Hepatocyte (in vitro differentiated cells): ENCODE measurements around the gene PCSK4. TPM values are rescaled to one million over a fixed set of nuclear protein-coding genes. Genes with fewer than 3 reads are reported as not detected.

Experiments
- DNase-seq: peaks from one replicate; pipeline ENCODE4 v3.0.0-alpha.2; 2016; ENCODE audit warnings: low spot score
- H2AFZ ChIP-seq: fragments of 200-600 bp; sonication (generic); 2 replicates; pipeline ENCODE4 v1.6.0; 2016; ENCODE audit warnings: antibody characterized with exemption, mild to moderate bottlenecking
- H3K27ac ChIP-seq: fragments of 200-600 bp; sonication (generic); 2 replicates; pipeline ENCODE4 v1.5.1; 2016; ENCODE audit warnings: mild to moderate bottlenecking
- H3K27me3 ChIP-seq: fragments of 200-600 bp; sonication (generic); 2 replicates; pipeline ENCODE4 v1.6.1; 2016
- H3K36me3 ChIP-seq: fragments of 200-600 bp; sonication (generic); replicated peaks from 2 replicates; pipeline ENCODE4 v1.5.1; 2016; ENCODE audit warnings: low read depth; ENCODE audit not compliant: insufficient read depth
- H3K4me1 ChIP-seq: fragments of 200-600 bp; sonication (generic); 2 replicates; pipeline ENCODE4 v1.5.1; 2016; ENCODE audit warnings: mild to moderate bottlenecking, moderate library complexity; ENCODE audit not compliant: insufficient read depth
- H3K4me2 ChIP-seq: fragments of 200-600 bp; sonication (generic); 2 replicates; pipeline ENCODE4 v1.6.0; 2016
- H3K4me3 ChIP-seq: fragments of 200-600 bp; sonication (generic); 2 replicates; pipeline ENCODE4 v1.5.1; 2016; ENCODE audit warnings: mild to moderate bottlenecking
- H3K79me2 ChIP-seq: fragments of 200-600 bp; sonication (generic); 2 replicates; pipeline ENCODE4 v1.6.0; 2017; ENCODE audit warnings: mild to moderate bottlenecking
- H3K9me2 ChIP-seq: fragments of 200-600 bp; sonication (generic); replicated peaks from 2 replicates; pipeline ENCODE4 v1.6.0; 2017; ENCODE audit warnings: mild to moderate bottlenecking; ENCODE audit not compliant: insufficient read depth
- H3K9me3 ChIP-seq: fragments of 200-600 bp; sonication (generic); 2 replicates; pipeline ENCODE4 v1.5.1; 2016; ENCODE audit warnings: low read depth, mild to moderate bottlenecking
- H4K20me1 ChIP-seq: fragments of 200-600 bp; sonication (generic); 2 replicates; pipeline ENCODE4 v1.6.0; 2016; ENCODE audit warnings: mild to moderate bottlenecking; ENCODE audit not compliant: insufficient read depth, poor library complexity, severe bottlenecking
- CTCF ChIP-seq: fragments of 200-600 bp; sonication (generic); IDR thresholded peaks from 2 replicates; pipeline ENCODE4 v1.5.1; 2016; ENCODE audit warnings: antibody characterized with exemption, mild to moderate bottlenecking; ENCODE audit not compliant: poor library complexity
- EZH2 ChIP-seq: fragments of 200-600 bp; sonication (generic); IDR thresholded peaks from 2 replicates; pipeline ENCODE4 v1.6.1; 2016; ENCODE audit warnings: antibody characterized with exemption, mild to moderate bottlenecking, borderline replicate concordance
- EZH2phosphoT487 ChIP-seq: fragments of 200-600 bp; sonication (generic); IDR thresholded peaks from one replicate; pipeline ENCODE4 v1.6.1; 2018; ENCODE audit warnings: antibody characterized with exemption, mild to moderate bottlenecking, low read depth, moderate library complexity; ENCODE audit not compliant: unreplicated experiment, severe bottlenecking
- WGBS: methylation state at CpG from one replicate; pipeline ENCODE4 v1.1.6; 2016; ENCODE audit warnings: low lambda C conversion rate; ENCODE audit errors: missing lambda C conversion rate; 5-methylcytosine and 5-hydroxymethylcytosine counted together
- polyA plus RNA-seq: library from polyadenylated mRNA; unstranded; fragments of >200 nt; fragmentation: Nextera tagmentation; extraction: Ambion mirVana; gene quantifications from 2 replicates; pipeline ENCODE4 v1.2.1, GENCODE V29; 2016
- total RNA-seq: library from RNA; depleted of rRNA; stranded (reverse); fragments of >200 nt; gene quantifications from 2 replicates; pipeline ENCODE4 v1.2.3, GENCODE V29; 2014

PCSK4 gene
- total and polyA plus RNA-seq, 2 experiments from 2014 or later = 7.7 to 9.6 TPM

- TF ChIP-seq EZH2 = no peak
- no peak for TF ChIP-seq EZH2phosphoT487
- TF ChIP-seq CTCF = no peak
Measured at GRCh38 chr19:1461862-1462261, 28.3 kb downstream of the PCSK4 start.

GRCh38 chr19:1460033-1460995 lies 29.8 kb downstream of the PCSK4 start:
- no peaks in the 10 kb centered on the region for H3K4me1 ChIP-seq
- H3K4me3 ChIP-seq = no peak overlapping the region
- H3K79me2 ChIP-seq = no peaks in the 10 kb centered on the region
- WGBS = 95% methylated on average over 36 of the region's 36 CpGs
- TF ChIP-seq EZH2 = no peak
- H3K9me3 ChIP-seq = no peaks in the 10 kb centered on the region
- peaks cover 28% of the 10 kb centered on the region for H3K27me3 ChIP-seq
- no peaks in the 10 kb centered on the region for H3K9me2 ChIP-seq
- H2AFZ ChIP-seq = no peak overlapping the region
- H3K36me3 ChIP-seq = no peaks in the 10 kb centered on the region
- peaks cover 5% of the 10 kb centered on the region for H4K20me1 ChIP-seq
- DNase-seq = no peak
- H3K27ac ChIP-seq = no peak overlapping the region
- no peak overlapping the region for H3K4me2 ChIP-seq

More at GRCh38 chr19:1461862-1462261, 28.3 kb downstream of the PCSK4 start:
- no peak for DNase-seq
- H3K4me1 ChIP-seq = peaks cover 11% of the 10 kb centered on the region
- no peak overlapping the region for H2AFZ ChIP-seq
- H3K79me2 ChIP-seq = no peaks in the 10 kb centered on the region
- H4K20me1 ChIP-seq = peaks cover 17% of the 10 kb centered on the region
- H3K27ac ChIP-seq = no peak overlapping the region
- H3K9me2 ChIP-seq = no peaks in the 10 kb centered on the region
- peaks cover 32% of the 10 kb centered on the region for H3K27me3 ChIP-seq
- no peak overlapping the region for H3K4me3 ChIP-seq
- H3K4me2 ChIP-seq = no peak overlapping the region
- WGBS = 95% methylated on average over 15 of the region's 24 CpGs
- no peaks in the 10 kb centered on the region for H3K9me3 ChIP-seq
- no peaks in the 10 kb centered on the region for H3K36me3 ChIP-seq

GRCh38 chr19:1459479-1459878 lies 30.7 kb downstream of the PCSK4 start:
- no peak for TF ChIP-seq EZH2
- no peak for TF ChIP-seq CTCF
- TF ChIP-seq EZH2phosphoT487 = no peak
- WGBS = 75% methylated on average over 9 of the region's 9 CpGs
- Histone ChIP-seq H3K9me2 (no peaks in the 10 kb centered on the region), H3K36me3 (no peaks in the 10 kb centered on the region), H3K27me3 (peaks cover 28% of the 10 kb centered on the region), H3K79me2 (no peaks in the 10 kb centered on the region), H3K4me3 (no peak overlapping the region), H3K4me1 (no peaks in the 10 kb centered on the region), H2AFZ (no peak overlapping the region), H4K20me1 (no peaks in the 10 kb centered on the region), H3K9me3 (no peaks in the 10 kb centered on the region), H3K27ac (no peak overlapping the region), H3K4me2 (no peak overlapping the region)
- DNase-seq = no peak

GRCh38 chr19:1457892-1458291 lies 32.3 kb downstream of the PCSK4 start:
- no peak overlapping the region for H2AFZ ChIP-seq
- H3K4me1 ChIP-seq = no peaks in the 10 kb centered on the region
- H3K4me3 ChIP-seq = no peak overlapping the region
- no peak for DNase-seq
- no peaks in the 10 kb centered on the region for H3K9me2 ChIP-seq
- H3K27me3 ChIP-seq = peaks cover 43% of the 10 kb centered on the region
- no peak overlapping the region for H3K27ac ChIP-seq
- H3K9me3 ChIP-seq = no peaks in the 10 kb centered on the region
- H4K20me1 ChIP-seq = no peaks in the 10 kb centered on the region
- H3K36me3 ChIP-seq = no peaks in the 10 kb centered on the region
- WGBS = 87% methylated on average over 12 of the region's 16 CpGs
- TF ChIP-seq EZH2phosphoT487 (no peak), CTCF (no peak), EZH2 (no peak)
- H3K79me2 ChIP-seq = no peaks in the 10 kb centered on the region
- H3K4me2 ChIP-seq = no peak overlapping the region
